Measurements from ENCODE around the gene AOAH.

DNA sequence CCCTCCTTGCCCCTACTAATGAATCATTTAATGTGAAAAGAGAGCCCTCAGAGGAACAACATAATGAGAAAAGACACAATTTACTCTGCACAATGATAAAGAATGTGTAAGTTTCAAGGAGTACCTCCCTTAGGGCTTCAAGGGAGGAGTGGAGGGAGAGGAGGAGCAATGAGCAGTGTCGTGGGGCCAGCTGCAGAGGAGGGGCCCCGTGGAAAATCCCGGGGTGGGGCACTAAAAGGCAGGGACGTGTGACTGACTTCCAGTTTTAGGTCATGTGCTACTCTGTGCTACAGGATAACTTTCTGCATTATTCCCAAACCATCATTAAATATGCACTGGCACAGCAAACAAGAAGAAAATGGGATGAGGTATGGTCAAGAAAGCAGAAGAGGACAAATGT is 226.5 kb downstream of the AOAH start:
- TF ChIP-seq POLR2AphosphoS5 (IDR thresholded peaks at IDR 0.05; ENCODE audit: insufficient read depth, low read depth, low read length), result no peak
- TF ChIP-seq, protein P1, sequence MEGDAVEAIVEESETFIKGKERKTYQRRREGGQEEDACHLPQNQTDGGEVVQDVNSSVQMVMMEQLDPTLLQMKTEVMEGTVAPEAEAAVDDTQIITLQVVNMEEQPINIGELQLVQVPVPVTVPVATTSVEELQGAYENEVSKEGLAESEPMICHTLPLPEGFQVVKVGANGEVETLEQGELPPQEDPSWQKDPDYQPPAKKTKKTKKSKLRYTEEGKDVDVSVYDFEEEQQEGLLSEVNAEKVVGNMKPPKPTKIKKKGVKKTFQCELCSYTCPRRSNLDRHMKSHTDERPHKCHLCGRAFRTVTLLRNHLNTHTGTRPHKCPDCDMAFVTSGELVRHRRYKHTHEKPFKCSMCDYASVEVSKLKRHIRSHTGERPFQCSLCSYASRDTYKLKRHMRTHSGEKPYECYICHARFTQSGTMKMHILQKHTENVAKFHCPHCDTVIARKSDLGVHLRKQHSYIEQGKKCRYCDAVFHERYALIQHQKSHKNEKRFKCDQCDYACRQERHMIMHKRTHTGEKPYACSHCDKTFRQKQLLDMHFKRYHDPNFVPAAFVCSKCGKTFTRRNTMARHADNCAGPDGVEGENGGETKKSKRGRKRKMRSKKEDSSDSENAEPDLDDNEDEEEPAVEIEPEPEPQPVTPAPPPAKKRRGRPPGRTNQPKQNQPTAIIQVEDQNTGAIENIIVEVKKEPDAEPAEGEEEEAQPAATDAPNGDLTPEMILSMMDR (IDR thresholded peaks at IDR 0.05; ENCODE audit: extremely low read depth in 1 of 2, insufficient read depth in 1 of 2, low read depth in 1 of 2, low read length in 2 of 2), result no peak
- TF ChIP-seq, protein P2, sequence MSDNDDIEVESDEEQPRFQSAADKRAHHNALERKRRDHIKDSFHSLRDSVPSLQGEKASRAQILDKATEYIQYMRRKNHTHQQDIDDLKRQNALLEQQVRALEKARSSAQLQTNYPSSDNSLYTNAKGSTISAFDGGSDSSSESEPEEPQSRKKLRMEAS (IDR thresholded peaks at IDR 0.05; ENCODE audit: insufficient read depth, insufficient read length), result no peak
- no peak for TF ChIP-seq EZH2 (IDR thresholded peaks at IDR 0.05; ENCODE audit: borderline replicate concordance, low read depth, low read length, severe bottlenecking)
- TF ChIP-seq POLR2A (IDR thresholded peaks at IDR 0.05; ENCODE audit: low read depth, low read length), result no peak
- TF ChIP-seq JUN (IDR thresholded peaks at IDR 0.05; ENCODE audit: borderline replicate concordance, insufficient read depth, insufficient read length, low read depth), result no peak
- no peak for TF ChIP-seq FOS (IDR thresholded peaks at IDR 0.05; ENCODE audit: borderline replicate concordance, insufficient read depth, low read length)
- no peak for TF ChIP-seq GATA2 (IDR thresholded peaks at IDR 0.05; ENCODE audit: insufficient read depth, insufficient read length, low read depth, low read length)

Data from endothelial cell of umbilical vein (primary cell).